Measurements from ENCODE around the gene EZH1. TPM values are rescaled to one million over a fixed set of nuclear protein-coding genes. Genes with fewer than 3 reads are reported as not detected.

The EZH1 gene
- total RNA-seq, 4 donors from 2014 or later, result 53.7 to 126 (median 91.8) TPM

DNA sequence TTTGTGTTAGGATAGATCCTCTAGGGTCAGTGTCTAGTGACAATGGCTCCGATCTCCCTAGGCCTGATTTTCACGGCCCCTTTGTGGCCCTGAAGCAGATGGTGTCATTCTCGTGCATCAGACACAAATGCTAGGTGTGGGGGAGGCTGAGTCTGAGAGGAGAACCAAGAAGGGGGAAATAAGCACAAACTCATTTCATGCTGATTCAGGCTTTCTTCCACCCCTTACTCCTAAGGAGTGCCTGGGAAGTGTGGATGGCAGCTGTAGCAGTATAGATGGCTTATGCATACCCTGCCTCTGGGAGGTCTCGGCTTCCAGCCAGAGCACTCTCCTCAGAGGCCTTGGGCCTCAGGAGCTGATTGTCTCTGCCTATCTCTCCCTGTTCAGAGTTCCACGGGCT, 33.7 kb upstream of the EZH1 start:
- TF ChIP-seq, protein P1, sequence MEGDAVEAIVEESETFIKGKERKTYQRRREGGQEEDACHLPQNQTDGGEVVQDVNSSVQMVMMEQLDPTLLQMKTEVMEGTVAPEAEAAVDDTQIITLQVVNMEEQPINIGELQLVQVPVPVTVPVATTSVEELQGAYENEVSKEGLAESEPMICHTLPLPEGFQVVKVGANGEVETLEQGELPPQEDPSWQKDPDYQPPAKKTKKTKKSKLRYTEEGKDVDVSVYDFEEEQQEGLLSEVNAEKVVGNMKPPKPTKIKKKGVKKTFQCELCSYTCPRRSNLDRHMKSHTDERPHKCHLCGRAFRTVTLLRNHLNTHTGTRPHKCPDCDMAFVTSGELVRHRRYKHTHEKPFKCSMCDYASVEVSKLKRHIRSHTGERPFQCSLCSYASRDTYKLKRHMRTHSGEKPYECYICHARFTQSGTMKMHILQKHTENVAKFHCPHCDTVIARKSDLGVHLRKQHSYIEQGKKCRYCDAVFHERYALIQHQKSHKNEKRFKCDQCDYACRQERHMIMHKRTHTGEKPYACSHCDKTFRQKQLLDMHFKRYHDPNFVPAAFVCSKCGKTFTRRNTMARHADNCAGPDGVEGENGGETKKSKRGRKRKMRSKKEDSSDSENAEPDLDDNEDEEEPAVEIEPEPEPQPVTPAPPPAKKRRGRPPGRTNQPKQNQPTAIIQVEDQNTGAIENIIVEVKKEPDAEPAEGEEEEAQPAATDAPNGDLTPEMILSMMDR (IDR thresholded peaks at IDR 0.05; ENCODE audit: low read depth), result no peak

DNA sequence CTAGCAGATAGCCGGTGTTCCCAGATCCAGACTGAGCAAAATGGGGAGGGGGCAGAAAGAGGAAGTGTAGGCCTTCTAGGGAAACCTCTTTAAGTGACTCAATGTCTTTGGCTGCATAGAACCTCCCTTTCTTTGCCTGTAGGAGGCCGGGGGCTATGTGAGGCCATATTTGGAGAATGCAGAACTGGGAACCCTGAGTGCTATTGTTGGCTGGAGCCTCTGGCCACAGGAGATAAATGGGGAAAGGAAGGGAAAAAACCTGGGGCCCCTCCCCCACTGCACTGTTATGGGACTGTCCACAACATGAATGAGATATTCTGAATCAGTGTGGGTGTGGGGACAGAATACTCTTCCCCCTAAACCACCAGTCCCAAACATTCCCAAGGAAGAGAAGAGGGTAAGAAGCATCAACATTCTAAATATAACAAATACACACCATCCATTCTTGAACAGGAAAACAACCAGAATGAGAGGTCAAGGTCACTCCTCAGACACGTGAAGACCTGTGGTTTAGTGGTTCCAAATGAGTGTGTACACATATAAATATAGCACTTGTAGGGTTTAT, 30.8 kb upstream of the EZH1 start:
- TF ChIP-seq, protein P1 (IDR thresholded peaks at IDR 0.05; ENCODE audit: low read depth), result no peak

DNA sequence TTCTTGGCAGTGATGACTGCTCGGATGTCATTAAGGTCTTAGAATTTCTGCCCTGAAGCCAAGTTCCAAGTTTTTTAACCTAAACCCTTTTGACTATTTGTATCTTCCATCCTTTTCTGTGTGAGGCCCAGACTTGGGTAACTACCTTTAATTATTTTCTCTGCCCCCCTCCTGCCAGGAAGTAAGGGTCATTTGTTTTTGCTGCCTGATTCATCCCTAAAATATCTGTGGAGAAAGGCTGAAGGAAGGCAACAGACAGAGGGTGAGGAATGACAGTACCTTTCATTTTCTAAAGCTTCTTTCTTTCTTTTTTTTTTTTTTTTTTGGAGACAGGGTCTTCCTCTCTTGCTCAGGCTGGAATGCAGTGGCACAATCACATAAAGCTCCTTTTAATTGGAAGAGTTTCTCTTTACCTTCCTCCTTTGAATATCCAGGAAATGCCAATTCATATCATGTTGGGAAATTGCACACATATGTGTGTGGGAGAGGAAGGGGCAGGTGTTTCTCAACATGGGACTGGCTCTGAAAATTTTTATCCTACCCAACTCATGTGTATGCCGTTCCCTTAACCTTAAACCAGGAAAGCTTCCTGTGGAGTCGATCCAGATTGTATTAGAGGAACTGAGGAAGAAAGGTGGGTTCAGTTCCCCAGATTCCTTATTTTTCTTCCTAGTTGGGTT, 29.4 kb upstream of the EZH1 start:
- TF ChIP-seq, protein P1 (IDR thresholded peaks at IDR 0.05; ENCODE audit: low read depth), result no peak

DNA sequence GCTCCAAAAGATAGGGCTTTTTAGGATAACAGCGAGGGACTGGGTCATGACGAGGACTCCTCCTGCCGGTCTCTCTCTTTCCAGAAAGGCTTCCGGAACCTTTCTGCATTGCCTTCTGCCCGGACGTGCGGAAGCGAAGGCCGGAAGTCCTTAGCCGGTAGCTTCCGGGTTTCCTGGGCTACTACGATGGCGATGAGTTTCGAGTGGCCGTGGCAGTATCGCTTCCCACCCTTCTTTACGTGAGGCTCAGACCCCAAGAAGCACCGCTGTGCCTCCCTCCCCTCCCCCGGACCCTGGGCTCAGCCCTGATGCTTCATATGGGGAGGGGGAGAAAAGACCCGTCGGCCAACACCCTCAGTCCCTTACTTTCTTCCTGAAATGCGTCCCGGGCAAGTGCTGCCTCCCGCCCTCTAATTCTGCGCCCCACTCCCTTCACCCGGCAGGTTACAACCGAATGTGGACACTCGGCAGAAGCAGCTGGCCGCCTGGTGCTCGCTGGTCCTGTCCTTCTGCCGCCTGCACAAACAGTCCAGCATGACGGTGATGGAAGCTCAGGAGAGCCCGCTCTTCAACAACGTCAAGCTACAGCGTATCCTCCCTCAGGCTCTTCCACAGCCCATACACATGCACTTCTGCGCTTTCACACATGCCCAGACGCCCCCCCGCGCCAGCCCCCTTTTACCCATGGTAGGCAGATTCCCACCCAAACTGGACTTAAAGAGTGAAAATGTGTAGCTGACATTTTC, 28.6 kb upstream of the EZH1 start, which contains the start of gene VPS25:
VPS25 (plus strand) TSS at position 160 of the 746 bp plus-strand sequence; CDS start at position 187, 27 bp downstream.
- TF ChIP-seq, protein P1 (IDR thresholded peaks at IDR 0.05; ENCODE audit: low read depth), result no peak

DNA sequence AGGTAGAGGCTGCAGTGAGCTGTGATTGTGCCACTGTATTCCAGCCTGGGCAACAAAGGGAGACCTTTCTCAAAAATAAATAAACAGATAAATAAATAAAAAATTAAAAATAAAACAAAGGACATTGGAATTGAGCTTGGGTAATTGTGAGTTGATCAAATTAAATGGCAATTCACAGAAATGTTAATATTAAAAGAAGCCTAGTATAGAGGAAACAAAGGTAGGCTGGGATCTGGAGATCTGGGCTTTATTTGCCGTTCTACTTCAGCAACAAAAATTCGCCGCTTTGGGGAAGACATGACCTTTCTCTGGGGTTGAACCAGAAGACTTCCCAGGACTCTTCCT, 28.1 kb upstream of the EZH1 start:
- TF ChIP-seq, protein P1 (IDR thresholded peaks at IDR 0.05; ENCODE audit: low read depth), result no peak

DNA sequence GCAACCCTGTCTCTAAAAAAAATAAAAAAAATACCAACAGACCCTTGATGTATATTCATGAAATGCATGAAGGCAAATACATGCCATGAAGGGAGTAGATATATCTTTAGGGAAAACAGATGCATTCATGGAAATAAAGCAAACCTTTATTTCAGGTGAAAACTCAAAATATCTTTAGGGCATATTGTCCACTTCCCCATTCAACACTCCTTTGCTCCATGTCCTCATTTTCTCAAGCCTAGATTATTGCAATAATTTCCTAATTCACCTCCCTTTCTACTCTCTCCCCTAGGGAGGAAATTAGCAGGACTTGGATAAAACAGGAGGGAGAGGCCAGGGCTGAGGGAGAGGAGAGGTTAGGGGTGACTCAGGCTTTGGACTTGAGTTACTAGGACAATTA, 22.7 kb upstream of the EZH1 start:
- TF ChIP-seq, protein P1 (IDR thresholded peaks at IDR 0.05; ENCODE audit: low read depth), result no peak

DNA sequence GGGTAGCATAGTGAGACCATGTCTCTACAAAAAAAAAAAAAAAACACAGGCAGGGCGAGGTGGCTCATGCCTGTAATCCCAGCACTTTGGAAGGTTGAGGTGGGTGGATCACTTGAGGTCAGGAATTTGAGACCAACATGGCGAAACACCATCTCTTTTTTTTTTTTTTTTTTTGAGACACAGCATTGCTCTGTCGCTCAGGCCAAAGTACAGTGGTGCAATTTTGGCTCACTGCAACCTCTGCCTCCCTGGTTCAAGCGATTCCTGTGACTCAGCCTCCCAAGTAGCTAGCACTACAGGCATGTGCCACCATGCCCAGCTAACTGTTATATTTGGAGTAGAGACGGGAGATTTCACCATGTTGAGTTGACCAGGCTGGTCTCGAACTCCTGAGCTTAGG, 21.3 kb upstream of the EZH1 start:
- TF ChIP-seq, protein P1 (IDR thresholded peaks at IDR 0.05; ENCODE audit: low read depth), result no peak

All from subcutaneous adipose tissue (tissue), 4 donors.